NCI-H2107 (cell line): Measurements from ENCODE around the gene UBAP1L.
"Not testable (repeated sequence)": the region's sequence is repeated elsewhere in the genome, so short reads cannot be mapped to it uniquely, and the experiment has no call there.

Experiments
- DNase-seq: peaks from one replicate; lab custom pipeline; 2025; lab: John Stamatoyannopoulos, UW

Gene UBAP1L

GRCh38 chr15:65083262-65083701, 31.7 kb downstream of the UBAP1L start:
- no peak for DNase-seq

DNA sequence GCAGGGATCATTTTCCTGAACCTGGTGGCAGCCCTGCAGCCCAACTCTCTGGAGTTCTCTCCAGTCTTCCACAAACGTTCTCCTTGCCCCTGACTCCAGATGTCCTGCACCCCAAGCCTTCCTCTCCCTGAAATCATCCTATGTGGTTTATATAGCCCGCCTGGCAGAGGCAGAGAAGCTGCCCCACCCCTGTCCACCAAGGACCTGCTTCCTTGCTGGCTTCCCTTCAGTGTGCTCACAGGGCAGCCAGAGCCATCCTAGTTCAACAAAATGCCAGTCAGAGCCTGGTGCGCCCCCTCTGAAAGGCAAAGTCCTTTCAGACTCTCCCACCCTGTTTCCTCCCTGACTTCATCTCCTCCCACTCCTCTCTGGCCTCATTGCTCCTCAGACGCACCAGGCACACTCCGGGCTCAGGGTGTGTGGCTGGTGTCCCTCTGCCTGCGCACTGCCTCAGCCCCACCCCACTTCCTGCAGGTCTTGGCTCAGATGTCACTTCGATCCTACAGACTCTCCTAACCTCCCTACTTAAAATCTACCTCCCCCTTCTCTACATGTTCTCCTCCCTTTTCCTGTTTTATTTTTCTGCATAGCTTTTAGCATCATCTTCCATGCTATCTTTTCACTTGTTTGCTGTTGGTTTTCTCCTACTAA, 32.6 kb downstream of the UBAP1L start:
- no peak for DNase-seq

- DNase-seq = no peak
Observed at GRCh38 chr15:65081758-65082157, 33.2 kb downstream of the UBAP1L start.

DNA sequence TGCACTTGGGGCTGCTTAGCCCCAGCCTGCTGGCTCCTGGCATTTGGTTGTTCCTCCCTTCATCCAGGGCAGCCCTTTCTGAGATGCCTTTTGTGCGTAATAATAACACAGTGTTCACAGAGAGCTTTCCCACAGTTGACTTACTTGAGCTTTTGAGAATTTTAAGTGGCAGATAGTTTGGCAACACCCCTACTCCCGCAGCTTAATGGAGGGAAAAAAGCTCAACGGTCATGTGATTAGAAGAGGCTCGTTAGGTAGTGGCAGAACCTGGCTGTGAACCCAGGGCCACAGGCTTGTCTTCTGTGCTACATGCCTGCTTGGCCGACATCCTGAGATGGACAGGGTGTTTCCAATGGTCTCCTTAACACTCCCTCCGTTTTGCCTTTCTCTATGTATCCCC, 33.7 kb downstream of the UBAP1L start:
- DNase-seq = no peak

GRCh38 chr15:65079580-65079979, 35.4 kb downstream of the UBAP1L start:
- no peak for DNase-seq

DNA sequence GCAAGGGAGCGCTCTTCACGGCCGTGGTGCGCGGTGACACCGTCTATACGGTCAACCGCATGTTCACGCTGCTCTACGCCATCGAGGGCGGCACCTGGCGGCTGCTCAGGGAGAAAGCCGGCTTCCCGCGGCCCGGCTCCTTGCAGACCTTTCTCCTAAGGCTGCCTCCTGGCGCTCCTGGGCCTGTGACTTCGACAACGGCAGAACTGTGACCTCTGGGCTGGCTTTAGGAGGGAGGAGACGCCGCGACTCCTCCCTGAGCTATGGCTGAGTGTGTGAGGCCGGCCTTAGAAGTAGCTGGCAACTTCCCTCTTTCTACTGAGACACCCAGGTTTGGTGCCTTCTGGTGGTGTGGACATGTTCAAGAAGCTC, 37.0 kb downstream of the UBAP1L start:
- no peak for DNase-seq

DNA sequence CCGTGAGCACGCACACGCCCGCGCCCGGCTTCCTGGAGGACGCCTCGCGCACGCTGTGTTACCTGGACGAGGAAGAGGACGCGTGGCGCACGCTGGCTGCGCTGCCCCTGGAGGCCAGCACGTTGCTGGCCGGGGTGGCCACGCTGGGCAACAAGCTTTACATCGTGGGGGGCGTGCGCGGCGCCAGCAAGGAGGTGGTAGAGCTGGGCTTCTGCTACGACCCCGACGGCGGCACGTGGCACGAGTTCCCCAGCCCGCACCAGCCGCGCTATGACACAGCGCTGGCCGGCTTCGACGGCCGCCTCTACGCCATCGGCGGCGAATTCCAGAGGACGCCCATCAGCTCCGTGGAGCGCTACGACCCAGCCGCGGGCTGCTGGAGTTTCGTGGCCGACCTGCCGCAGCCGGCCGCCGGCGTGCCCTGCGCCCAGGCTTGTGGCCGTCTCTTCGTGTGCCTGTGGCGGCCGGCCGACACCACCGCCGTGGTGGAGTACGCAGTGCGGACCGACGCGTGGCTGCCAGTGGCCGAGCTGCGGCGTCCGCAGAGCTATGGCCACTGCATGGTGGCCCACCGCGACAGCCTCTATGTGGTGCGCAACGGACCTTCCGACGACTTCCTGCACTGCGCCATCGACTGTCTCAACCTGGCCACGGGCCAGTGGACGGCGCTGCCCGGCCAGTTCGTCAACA, 37.6 kb downstream of the UBAP1L start:
- no peak for DNase-seq

GRCh38 chr15:65076486-65077290, 38.3 kb downstream of the UBAP1L start, which contains the start of gene KBTBD13:
KBTBD13 (plus strand) TSS chr15:65076746; CDS start chr15:65076816, 70 bp downstream.
- no peak for DNase-seq

DNA sequence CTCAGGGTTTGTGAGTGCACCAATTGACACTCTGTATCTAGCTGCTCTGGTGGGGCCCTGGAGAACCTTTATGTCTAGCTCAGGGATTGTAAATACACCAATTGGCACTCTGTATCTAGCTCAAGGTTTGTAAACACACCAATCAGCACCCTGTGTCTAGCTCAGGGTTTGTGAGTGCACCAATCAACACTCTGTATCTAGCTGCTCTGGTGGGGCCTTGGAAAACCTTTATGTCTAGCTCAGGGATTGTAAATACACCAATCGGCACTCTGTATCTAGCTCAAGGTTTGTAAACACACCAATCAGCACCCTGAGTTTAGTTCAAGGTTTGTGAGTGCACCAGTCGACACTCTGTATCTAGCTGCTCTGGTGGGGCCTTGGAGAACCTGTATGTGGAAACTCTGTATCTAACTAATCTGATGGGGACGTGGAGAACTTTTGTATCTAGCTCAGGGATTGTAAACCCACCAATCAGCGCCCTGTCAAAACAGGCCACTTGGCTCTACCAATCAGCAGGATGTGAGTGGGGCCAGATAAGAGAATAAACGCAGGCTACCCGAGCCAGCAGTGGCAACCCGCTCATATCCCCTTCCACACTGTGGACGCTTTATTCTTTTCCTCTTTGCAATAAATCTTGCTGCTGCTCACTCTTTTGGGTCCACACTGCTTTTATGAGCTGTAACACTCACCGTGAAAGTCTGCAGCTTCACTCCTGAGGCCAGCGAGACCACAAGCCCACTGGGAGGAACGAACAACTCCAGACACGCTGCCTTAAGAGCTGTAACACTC, 39.2 kb downstream of the UBAP1L start:
- DNase-seq = not testable (repeated sequence)

DNA sequence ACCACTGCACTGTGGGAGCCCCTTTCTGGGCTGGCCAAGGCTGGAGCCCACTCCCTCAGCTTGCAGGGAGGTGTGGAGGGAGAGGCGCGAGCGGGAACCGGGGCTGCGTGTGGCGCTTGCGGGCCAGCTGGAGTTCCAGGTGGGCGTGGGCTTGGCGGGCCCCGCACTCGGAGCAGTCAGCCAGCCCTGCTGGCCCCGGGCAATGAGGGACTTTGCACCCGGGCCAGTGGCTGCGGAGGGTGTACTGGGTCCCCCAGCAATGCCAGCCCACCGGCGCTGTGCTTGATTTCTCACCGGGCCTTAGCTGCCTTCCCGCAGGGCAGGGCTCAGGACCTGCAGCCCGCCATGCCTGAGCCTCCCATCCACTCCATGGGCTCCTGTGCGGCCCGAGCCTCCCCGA, 40.1 kb downstream of the UBAP1L start:
- not testable (repeated sequence) for DNase-seq

DNA sequence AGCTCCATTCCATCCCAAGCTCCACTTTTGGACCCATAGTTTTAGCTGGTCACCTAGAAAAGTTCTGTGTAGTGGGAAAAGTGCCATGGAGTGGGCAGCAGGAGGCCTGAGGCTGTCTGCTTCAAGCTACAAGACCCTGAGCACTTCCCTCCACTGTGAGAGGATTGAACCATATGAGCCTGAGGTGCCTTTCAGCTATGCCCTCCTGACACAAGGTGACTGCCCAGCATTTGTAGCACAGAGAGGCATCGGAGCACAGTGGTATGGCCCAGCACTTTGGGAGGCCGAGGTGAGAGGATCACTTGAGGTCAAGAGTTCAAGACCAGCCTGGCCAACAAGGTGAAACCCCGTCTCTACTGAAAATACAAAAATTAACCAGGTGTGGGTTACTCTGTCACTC, 42.4 kb downstream of the UBAP1L start:
- DNase-seq = no peak

DNA sequence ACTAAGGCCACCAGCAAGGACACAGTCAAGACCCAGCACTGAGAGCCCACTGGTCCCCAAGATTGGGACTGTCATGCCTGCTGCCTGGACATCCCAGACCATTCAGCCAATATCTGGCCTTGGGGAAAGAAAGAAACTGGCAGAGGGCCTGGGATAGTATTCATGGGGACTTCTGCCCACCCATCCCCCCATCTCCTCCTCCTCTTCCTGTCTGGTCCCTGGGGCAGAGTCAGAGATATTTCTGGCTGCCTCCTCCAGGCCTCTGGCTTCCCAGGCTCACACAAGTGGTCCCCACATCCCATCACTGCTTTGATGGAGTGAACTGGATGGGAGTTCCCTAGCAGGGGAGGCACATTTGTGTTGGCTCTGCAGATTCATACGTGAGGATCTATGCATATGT, 43.0 kb downstream of the UBAP1L start:
- DNase-seq = no peak

DNA sequence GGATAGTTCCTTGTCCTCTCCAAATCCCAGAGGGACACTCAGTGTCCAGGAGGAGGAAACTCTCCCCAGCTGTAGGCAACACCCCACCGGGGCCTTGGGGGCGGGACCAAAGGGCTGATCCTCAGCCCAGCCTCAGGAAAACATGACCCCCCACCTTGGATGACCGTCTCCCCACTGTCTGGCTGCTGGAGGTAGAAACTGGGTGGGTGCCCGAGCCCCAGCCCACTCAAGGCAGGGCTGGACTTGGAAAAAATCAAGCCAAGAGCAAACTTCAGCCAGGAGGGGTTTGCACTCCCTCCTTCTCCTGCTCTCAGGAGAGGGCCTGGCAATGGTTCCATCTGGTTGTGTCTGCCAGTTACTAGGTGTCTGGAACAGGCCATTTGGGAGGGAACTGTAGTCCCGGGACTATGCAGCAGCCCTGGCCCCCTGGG, 43.6 kb downstream of the UBAP1L start:
- DNase-seq = no peak

GRCh38 chr15:65069779-65070546, 45.0 kb downstream of the UBAP1L start:
- DNase-seq = no peak

DNA sequence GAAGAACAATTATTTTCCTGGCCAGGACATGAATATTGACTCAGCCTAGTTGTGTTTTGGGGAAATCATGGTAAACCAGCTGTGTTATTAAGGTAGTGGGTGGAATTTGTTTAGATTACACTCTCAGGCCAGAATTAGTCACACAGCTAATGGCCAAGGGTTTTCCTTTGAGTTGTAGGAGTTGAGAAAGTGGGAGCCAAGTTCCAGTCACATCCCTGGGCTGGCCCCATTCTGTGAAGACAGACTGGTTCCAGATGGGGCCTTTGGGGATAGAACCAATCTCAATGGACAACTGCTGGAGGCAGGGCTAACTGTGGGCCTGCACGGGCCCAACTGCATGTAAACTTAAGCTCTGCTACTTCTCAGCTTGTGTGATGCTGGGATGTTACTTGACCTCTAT, 45.8 kb downstream of the UBAP1L start:
- no peak for DNase-seq

GRCh38 chr15:65068403-65068788, 46.6 kb downstream of the UBAP1L start:
- DNase-seq = no peak

- DNase-seq = no peak
Observed at GRCh38 chr15:65067645-65068402, 47.2 kb downstream of the UBAP1L start, which contains the start of gene RASL12. RASL12 (minus strand) TSS chr15:65067991; CDS start chr15:65067835, 156 bp downstream.

DNA sequence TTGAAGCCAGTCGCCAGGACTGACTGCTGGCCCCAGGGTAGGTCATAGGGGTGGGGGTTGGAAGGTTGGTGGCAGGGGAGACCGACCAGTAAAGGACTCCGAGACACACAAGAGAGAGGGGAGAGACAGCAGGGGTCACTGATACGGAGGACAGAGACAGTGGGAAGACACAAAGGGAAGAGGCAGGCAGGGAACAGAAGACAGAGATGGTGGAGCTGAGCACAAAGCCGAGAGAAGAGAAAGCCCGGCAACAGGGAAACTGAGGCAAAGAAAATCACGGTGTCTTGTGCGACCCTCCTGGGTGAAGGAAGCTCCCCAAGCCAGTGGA, 47.7 kb downstream of the UBAP1L start:
- DNase-seq = no peak

DNA sequence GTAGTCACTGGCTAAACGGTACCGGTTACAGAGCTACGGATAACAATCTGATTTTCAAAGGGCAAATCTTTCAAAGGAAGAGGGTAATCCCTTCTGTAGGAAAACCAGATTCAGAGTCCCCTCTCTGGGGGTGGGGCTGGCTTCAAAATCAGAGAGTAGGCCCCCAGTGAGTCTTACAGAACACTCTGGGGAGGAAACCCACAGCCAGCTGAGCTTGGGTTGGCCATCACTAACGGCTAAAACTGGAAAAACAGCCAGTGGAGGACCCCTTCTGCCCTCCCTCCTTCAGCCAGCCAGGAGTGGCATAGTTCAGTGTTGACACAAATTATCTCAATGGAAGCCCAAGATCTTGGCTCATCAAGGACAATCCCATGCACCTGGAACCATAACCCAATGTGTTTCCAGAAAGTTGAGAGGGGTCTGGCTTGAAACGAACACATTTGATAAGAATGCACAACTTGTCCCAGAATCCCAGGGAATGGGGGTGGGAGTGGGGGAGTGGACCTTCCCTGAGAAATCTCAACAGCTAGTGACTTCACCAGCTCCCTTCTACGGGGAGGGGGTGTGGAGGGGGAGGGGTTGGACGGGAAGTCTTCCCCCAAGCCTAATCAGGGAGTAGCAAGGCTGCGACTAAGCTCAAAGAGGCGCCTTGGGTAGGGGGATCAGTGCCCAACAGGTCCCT, 48.2 kb downstream of the UBAP1L start:
- no peak for DNase-seq
